ENCODE measurements around the gene EGFL8. TPM values are rescaled to one million over a fixed set of nuclear protein-coding genes. Genes with fewer than 3 reads are reported as not detected.
A peak's percentile ranks its signal among the peaks of the same experiment; 100 is the strongest.

Gene EGFL8
- total and polyA plus RNA-seq, 9 of the 15 experiments (the other 6 are each of a cell fraction or from before 2014, with no cell fraction given): 2.2 to 47.4 (median 14.2) TPM

DNA sequence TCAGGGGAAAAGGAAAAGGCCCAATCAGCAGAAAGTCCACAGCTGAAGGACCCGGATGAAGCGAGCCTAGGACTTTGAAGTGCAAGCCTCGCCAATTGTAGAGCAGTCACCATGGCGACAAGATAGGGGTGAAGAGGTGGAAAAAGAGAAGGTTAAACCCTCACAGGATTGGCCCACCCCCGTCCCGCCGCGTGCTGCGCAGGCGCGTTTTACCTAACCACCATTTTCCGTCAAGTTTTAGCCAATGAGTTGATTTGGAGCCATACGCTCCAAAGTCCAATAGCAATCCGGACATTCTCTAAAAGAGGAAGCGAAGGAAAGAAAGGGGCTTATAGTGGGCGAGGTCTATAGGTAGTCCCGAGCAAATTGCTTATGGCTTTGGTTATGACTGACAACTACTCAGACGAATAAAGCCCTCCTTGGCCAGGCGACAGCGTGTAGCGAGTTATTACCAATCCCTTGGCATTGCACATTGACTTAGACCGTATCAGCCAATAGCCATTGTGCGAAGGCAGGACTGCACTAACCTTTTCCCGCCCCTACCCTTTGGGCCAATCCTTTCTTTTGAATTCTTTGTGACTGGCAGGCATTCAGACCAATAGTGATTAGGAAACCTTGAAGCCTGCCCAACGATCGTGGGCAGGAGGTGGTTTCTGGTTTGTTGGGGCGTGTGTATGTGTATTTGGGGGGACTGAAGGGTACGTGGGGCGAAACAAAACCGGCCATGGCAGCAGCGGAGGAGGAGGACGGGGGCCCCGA, 13.6 kb downstream of the EGFL8 start, which contains the start of gene RNF5 (continued):
- no peak for TF ChIP-seq ARNT (IDR thresholded peaks at IDR 0.05)
- TF ChIP-seq SAFB2 (IDR thresholded peaks at IDR 0.05; ENCODE audit: borderline replicate concordance, low read depth, low read length, severe bottlenecking): no peak
- TF ChIP-seq NUFIP1 (IDR thresholded peaks at IDR 0.05; ENCODE audit: partially characterized antibody): no peak
- 0 out of 2 replicates have a peak, but pooled peaks have one; percentile 51 for TF ChIP-seq XRCC5 (IDR thresholded peaks at IDR 0.05; ENCODE audit: low read depth, low read length)
- TF ChIP-seq MEF2A (IDR thresholded peaks at IDR 0.05; ENCODE audit: control insufficient read depth, low read depth, low read length): no peak
- peak; percentile 80 for TF ChIP-seq TCF7L2 (IDR thresholded peaks at IDR 0.05; ENCODE audit: low read depth, low read length)
- no peak for TF ChIP-seq NELFE (IDR thresholded peaks at IDR 0.05; ENCODE audit: insufficient read depth, insufficient read length)
- TF ChIP-seq CC2D1A (IDR thresholded peaks at IDR 0.05): no peak
- TF ChIP-seq ZNF436 (CRISPR knock-in tag; IDR thresholded peaks at IDR 0.05): no peak
- TF ChIP-seq ZNF408 (CRISPR knock-in tag; IDR thresholded peaks at IDR 0.05; ENCODE audit: low read depth): no peak
- TF ChIP-seq ZBTB43 (CRISPR knock-in tag; IDR thresholded peaks at IDR 0.05): no peak
- TF ChIP-seq MYBL2 (IDR thresholded peaks at IDR 0.05; ENCODE audit: low read depth): no peak
- no peak for TF ChIP-seq MYBL2 (CRISPR knock-in tag; IDR thresholded peaks at IDR 0.05; ENCODE audit: borderline replicate concordance)
- peak; percentile 63; the same call in 1 of the 2 replicates for TF ChIP-seq POLR2G (IDR thresholded peaks at IDR 0.05; ENCODE audit: low read depth, low read length)
- peak; percentile 97 for TF ChIP-seq ARID3A (IDR thresholded peaks at IDR 0.05; ENCODE audit: borderline replicate concordance, low read depth, low read length)
- no peak for TF ChIP-seq HIVEP1 (CRISPR knock-in tag; IDR thresholded peaks at IDR 0.05)
- TF ChIP-seq MCM2 (IDR thresholded peaks at IDR 0.05; ENCODE audit: low read depth): no peak
- TF ChIP-seq TCFL5 (CRISPR knock-in tag; conservative IDR thresholded peaks at IDR 0.05): no peak
- TF ChIP-seq, protein P1, sequence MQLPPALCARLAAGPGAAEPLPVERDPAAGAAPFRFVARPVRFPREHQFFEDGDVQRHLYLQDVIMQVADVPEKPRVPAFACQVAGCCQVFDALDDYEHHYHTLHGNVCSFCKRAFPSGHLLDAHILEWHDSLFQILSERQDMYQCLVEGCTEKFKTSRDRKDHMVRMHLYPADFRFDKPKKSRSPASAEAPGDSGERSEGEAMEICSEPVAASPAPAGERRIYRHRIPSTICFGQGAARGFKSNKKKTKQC (CRISPR knock-in tag; IDR thresholded peaks at IDR 0.05): no peak
- no peak for TF ChIP-seq ZNF121 (CRISPR knock-in tag; conservative IDR thresholded peaks at IDR 0.05)
- TF ChIP-seq CREM (IDR thresholded peaks at IDR 0.05; ENCODE audit: low read depth): peak; percentile 93
- peak; percentile 99 for TF ChIP-seq RFX1 (IDR thresholded peaks at IDR 0.05)
- no peak for TF ChIP-seq CHD4 (IDR thresholded peaks at IDR 0.05; ENCODE audit: insufficient read depth, insufficient replicate concordance, low read depth, low read length, poor library complexity, severe bottlenecking)
- no peak for TF ChIP-seq RHOXF2B (CRISPR knock-in tag; conservative IDR thresholded peaks at IDR 0.05)
- TF ChIP-seq ZNF3 (CRISPR knock-in tag; IDR thresholded peaks at IDR 0.05): no peak
- no peak for TF ChIP-seq KLF6 (CRISPR knock-in tag; IDR thresholded peaks at IDR 0.05; ENCODE audit: borderline replicate concordance)
- no peak for TF ChIP-seq BRCA1 (IDR thresholded peaks at IDR 0.05)
- TF ChIP-seq BRCA1 (CRISPR knock-in tag; IDR thresholded peaks at IDR 0.05): no peak

All from K562 (cell line).